Measurements from ENCODE around the gene FIBCD1.

Gene FIBCD1

GRCh38 chr9:130874783-130875182 lies 64.3 kb downstream of the FIBCD1 start:
- no peak for DNase-seq

DNA sequence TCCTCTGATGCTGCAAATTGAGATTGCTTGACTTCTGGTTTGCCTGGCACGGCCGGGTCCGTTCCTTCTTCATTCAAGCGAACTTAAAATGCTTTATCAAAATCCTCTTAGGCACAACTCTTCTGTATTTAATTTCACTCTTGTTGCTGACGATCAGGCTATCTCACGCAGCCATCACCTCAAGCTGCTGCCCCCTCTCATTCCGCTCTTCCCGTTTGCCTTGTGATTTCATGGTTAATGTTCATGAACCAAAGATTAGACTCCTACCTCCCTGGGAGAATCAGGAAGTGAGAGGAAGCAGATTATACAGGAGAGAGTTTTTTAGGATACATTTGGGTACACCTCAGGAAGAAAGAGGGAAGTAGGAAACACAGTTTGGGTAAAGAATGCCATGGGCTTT lies 65.1 kb downstream of the FIBCD1 start:
- no peak for DNase-seq

GRCh38 chr9:130872912-130873503 lies 66.0 kb downstream of the FIBCD1 start:
- DNase-seq = no peak

- DNase-seq = no peak
Measured at GRCh38 chr9:130872508-130872907, 66.5 kb downstream of the FIBCD1 start.

- no peak for DNase-seq
Measured at GRCh38 chr9:130872093-130872492, 67.0 kb downstream of the FIBCD1 start.

- DNase-seq = no peak
Measured at GRCh38 chr9:130871395-130872062, 67.5 kb downstream of the FIBCD1 start.

DNA sequence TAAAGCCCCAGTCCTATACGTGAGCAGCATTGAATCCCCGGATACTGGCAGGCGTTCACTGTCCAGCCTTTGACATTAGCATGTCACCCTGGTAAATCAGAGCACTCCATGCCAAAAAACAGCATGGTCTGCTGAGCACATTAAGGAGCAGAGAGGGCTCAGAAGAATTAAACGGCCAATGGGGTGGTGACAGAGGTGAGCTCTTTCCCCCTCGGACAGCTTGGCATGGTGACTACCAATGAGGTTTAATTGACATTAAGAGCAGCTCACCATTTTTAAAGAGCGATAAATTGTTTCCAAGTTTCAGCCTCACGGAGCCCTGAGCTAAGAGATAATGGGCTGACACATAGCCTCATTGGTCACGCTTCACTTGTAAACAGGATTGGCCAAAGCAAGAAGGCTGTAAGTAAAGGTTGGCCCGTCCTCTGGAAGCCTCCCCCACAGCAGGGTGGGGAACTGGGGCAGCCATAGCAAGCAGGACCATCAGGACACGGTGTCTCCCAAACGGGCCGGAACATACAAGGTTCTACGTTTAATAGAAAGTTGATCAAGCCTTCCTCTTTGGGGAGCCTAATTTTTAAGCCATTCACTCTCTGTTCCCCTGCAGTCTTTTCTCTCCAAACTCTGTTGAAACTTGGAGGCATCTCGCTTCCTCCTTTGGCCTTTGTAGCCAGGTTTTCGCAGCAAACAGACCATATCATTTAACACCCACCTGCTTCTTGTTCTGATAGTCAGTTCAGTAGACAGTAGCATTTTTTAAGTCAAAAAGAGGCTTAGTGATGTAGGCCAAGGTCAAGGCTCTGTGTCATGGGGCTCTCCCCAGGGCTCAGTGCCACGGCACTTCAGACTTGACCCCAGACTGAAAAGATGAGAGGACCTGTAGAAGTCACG lies 68.3 kb downstream of the FIBCD1 start:
- no peak for DNase-seq

GRCh38 chr9:130869250-130869649 lies 69.8 kb downstream of the FIBCD1 start:
- no peak for DNase-seq

DNA sequence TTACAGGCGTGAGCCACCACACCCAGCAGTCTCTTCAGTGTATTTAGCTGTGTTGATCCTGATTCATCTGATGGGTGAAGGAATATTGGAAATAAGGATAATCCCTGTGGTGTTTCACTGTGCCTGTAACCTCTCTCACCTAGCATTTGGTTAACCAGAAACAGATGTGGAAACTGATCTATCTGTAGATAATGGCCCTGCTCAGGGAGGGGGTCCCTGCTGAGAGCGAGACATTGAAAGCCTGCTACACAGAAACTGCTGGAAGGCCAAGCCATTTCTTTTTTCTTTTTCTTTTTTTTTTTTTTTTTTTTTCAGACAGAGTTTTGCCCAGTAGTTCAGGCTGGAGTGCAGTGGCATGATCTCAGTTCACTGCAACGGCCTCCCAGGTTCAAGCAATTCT lies 70.8 kb downstream of the FIBCD1 start:
- DNase-seq = no peak

DNA sequence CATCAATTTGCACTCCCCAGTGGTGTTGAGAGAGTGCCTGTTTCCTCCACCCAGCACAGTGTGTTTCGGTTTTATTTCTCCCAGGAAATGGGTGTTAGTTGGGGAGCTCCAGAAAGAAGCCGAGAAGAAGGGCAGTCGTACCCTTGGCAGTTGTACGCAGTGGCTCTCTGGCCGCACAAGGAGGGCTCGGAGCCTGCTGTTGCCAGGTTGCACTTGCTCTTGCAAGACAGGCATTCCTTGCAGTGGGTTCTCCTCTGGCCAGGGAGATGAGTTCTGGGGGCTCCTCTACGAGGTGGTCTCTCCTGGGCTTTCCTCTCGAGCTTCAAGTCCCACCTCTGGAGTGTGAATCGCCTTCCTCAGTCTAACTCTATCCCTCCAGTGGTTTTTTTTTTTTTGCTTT lies 71.5 kb downstream of the FIBCD1 start:
- no peak for DNase-seq

DNA sequence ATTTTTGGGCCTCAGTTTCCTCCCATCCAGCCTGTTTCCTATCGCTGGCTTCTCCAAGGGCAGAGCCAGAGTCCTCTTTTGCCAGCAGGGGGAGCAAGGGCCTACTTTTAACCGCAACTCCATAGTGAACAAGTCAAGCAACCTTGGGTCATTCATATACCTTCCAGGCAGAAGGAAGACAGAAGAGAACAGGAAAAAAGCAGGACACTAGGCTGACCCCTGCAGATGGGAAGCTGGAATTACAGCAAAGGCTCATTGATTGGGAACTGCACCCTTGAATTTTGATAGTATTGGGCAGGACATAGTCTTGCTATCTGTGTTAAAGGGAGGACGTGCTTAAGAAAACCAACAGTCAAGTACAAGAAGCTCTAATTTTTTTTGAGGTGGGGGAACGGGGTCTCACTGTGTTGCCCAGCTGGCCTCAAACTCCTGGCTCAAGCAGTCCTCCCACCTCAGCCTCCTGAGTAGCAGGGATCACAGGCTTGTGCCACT lies 72.5 kb downstream of the FIBCD1 start:
- peak; percentile 46 for DNase-seq

- DNase-seq = no peak
Measured at GRCh38 chr9:130865921-130866320, 73.1 kb downstream of the FIBCD1 start.

DNA sequence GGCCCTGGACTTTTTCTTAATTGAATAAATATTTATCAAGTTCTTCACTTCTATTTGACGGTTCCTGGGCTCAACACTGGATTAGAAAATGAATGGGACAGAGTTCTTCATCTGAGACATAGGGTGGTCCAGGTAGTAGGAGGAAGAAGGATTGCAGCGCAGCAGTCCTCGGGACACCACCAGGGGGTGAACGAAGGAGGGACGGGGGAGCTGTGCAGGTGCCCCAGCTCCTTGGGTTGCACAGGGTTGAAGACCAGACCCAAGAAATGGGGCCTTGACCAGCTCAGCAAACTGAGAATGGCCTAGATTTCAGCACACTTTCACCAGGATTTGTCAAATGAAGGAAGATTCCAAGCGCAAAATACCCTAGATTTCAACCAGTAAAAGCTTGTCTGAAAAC lies 74.5 kb downstream of the FIBCD1 start:
- no peak for DNase-seq

- no peak for DNase-seq
Measured at GRCh38 chr9:130862747-130863146, 76.3 kb downstream of the FIBCD1 start.

DNA sequence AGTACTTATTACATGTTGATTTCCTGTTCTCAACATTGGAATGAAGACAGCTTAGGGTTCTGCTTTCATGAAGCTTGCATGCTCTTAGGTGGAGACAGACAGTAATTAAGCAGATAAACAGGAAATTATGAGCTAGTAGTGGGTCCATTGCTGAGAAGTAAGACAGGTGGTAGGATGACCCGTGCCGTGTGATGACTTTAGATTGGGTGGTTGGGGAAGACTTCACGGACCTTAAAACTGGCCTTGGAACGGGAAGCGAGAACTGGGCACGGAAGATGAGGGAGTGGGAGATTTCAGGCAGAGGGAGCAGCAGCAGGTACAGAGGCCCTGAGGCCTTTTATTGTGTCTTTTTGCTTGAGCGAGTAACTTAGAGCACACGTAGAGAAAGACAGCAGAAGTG lies 76.8 kb downstream of the FIBCD1 start:
- DNase-seq = no peak

DNA sequence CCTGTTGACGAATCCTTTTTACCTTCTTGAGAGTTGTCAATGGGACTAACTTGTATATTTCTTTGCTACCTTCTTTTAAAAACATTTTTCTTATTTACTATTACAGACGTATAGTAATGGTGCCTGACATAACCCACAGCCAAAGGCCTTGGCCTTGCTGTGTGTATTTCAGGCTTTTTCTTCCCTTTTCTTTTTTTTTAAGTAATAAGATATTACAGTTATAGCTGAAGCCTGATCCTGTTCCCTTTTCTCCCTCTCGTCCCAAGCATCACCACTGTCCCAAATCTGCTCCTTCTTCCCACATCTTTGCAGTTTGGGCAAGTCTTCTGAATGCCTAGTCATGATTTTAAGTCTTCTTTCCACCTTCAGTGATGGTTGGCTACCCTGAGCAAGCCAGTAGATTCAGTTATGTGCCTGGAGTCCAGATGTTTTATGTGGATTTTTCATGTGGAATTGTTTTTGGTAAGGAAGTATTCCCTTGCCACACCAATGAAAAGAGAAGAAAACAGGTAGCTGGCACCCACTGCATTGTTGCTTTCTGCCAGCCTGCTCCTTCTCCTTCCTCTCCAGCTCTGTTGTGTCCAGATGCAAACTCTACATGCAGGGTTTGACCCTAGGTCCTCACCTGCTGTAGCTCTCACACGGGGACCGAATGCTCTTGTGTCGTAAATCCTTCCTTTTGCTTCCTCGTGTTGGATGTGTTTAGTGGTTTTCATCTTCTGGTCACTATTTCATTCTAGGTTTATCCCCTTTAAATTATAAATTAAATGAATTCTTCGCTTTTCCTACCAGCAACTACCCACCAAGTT lies 77.5 kb downstream of the FIBCD1 start:
- DNase-seq = no peak

GRCh38 chr9:130860458-130861316 lies 78.4 kb downstream of the FIBCD1 start:
- no peak for DNase-seq

GRCh38 chr9:130858739-130859705 lies 80.0 kb downstream of the FIBCD1 start:
- no peak for DNase-seq

DNA sequence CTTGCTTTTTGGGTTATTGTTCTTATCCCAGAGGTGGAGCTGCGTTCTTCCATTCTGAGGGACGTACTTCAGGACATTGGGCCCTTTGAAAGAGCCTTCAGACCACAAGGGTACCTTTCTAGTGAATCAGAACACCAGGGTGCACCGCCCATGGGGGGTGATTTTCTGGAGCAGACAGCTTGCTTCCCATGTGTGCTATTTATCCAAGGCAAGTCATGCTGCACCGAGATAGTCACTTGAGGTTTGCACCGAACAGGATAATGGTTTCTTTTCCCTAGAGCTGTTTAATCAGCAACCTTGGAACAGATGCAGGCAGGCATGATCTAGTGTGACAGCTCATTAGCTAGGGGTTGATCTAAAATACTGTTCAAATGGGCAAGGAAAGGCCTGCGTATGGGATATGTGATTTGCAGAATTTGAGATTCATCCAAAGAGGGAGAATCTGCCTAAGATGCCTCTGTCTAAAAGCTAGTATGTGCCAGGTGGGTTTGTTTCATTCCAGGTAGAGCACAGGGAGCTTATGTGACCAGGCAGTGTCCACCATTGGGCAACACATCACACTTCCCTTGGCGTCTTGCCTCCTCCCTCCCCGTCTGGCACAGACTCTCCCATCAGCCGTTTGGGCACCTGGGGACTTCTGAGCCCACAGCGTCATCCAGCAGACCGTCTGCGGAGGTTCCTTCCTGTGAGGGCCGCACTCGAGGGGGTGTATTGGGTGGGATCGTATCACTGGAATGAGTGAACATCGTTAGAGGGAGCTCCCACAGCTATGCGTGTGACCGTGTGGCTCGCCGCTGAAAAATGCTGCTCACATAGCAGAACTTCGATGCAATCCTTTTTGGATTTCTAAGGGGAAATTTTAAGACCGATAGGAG lies 80.9 kb downstream of the FIBCD1 start:
- no peak for DNase-seq

DNA sequence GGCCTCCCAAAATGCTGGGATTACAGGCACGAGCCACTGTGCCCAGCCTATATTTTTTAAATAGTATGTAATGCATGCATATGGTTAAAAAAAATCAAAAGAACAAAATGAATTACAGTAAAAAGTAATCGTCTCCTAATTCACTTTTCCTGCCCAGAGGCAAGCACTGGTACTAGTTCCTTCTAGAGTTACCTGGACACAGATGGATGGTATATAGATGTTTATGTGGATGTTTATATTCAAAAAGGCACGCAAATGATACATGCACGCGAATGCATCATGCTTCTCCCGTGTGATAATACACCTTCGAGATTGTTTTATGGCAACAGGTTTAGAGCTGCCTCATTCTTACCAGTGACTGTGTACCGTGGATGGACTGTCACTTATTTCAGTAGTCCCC lies 82.6 kb downstream of the FIBCD1 start:
- DNase-seq = no peak
